CD4-positive, alpha-beta T cell (primary cell): ENCODE measurements around the gene TMEM107. TPM values are rescaled to one million over a fixed set of nuclear protein-coding genes. Genes with fewer than 3 reads are reported as not detected.

Experiments used
- ATAC-seq: fragments of 200-7000 bp; cut with Tn5 transposase; one replicate; pipeline ENCODE4 v1.10.0; 2022; ENCODE audit warnings: mild to moderate bottlenecking; ENCODE audit not compliant: poor library complexity
- CTCF ChIA-PET: fragments of 350-600 bp; sonication (Branson Sonifier 250); formaldehyde crosslinking; loops from one replicate; lab custom pipeline; 2021; ENCODE audit warnings: antibody characterized with exemption, inconsistent platforms; lab: Charles Lee
- POLR2A ChIA-PET: fragments of 350-600 bp; sonication (Branson Sonifier 250); formaldehyde crosslinking; loops from one replicate; lab custom pipeline; 2021; ENCODE audit warnings: antibody characterized with exemption, inconsistent platforms; lab: Charles Lee
- DNase-seq, 14 experiments: peaks; one replicate each; pipeline ENCODE4 v3.0.0-alpha.2; 2013 to 2020; ENCODE audit warnings: mixed read lengths in 2 of 14
- H3K27ac ChIP-seq, 2 donors: one replicate each; pipeline versions ENCODE4 v1.5.1 to v1.7.0; 2013; ENCODE audit warnings: low read length in 2 of 2, low read depth in 1 of 2, mild to moderate bottlenecking in 1 of 2
- H3K27me3 ChIP-seq, 2 experiments: 1 replicate in 1 of 2; 2 replicates in 1 of 2; pipeline versions ENCODE4 v1.6.1 to v1.7.0; 2013; ENCODE audit warnings: low read length in 2 of 2, control low read depth in 1 of 2, mild to moderate bottlenecking in 1 of 2, moderate library complexity in 1 of 2; ENCODE audit not compliant: insufficient read depth in 2 of 2, control insufficient read depth in 1 of 2
- H3K36me3 ChIP-seq: one replicate; pipeline ENCODE4 v1.6.1; 2013; ENCODE audit warnings: low read length, control low read depth; ENCODE audit not compliant: insufficient read depth
- H3K4me1 ChIP-seq: one replicate; pipeline ENCODE4 v1.6.1; 2013; ENCODE audit warnings: low read length, control low read depth; ENCODE audit not compliant: insufficient read depth
- H3K4me3 ChIP-seq: one replicate; pipeline ENCODE4 v1.5.1; 2013; ENCODE audit warnings: mild to moderate bottlenecking, low read length, moderate library complexity
- H3K9me3 ChIP-seq, 2 experiments: 1 replicate in 1 of 2; 2 replicates in 1 of 2; pipeline versions ENCODE4 v1.6.1 to v1.7.0; 2013; ENCODE audit warnings: low read length in 2 of 2, mild to moderate bottlenecking in 2 of 2, control low read depth in 1 of 2, moderate library complexity in 1 of 2; ENCODE audit not compliant: control insufficient read depth in 1 of 2, insufficient read depth in 1 of 2
- H3K27ac Mint-ChIP-seq: one replicate; pipeline ENCODE4 v1.8.0; 2020; ENCODE audit warnings: mixed read lengths
- H3K27me3 Mint-ChIP-seq: one replicate; pipeline ENCODE4 v1.8.0; 2021; ENCODE audit warnings: mixed read lengths
- H3K36me3 Mint-ChIP-seq: one replicate; pipeline ENCODE4 v1.8.0; 2021; ENCODE audit warnings: low read depth, mixed read lengths
- H3K4me1 Mint-ChIP-seq: one replicate; pipeline ENCODE4 v1.8.0; 2021; ENCODE audit warnings: low read depth, mixed read lengths
- H3K4me3 Mint-ChIP-seq: one replicate; pipeline ENCODE4 v1.8.0; 2020; ENCODE audit warnings: mild to moderate bottlenecking, mixed read lengths
- H3K9me3 Mint-ChIP-seq: one replicate; pipeline ENCODE4 v1.8.0; 2020; ENCODE audit warnings: mixed read lengths
- CTCF ChIP-seq: fragments of 200-600 bp; IDR thresholded peaks from one replicate; pipeline ENCODE4 v1.8.0; 2022; ENCODE audit warnings: antibody characterized with exemption, mild to moderate bottlenecking
- intact Hi-C, 2 experiments: fragments of 100-400 bp; cut with DNase I in 1 of 2; cut with micrococcal nuclease in 1 of 2; formaldehyde crosslinking; loops; one replicate each; pipeline versions ENCODE4 v1.15.1 to v1.9.0; 2023 to 2025; cut with DNase I, micrococcal nuclease
- total RNA-seq, 174 experiments: library from RNA in 2 of 174; stranded (reverse) in 2 of 174; gene quantifications; one replicate each; pipeline ENCODE4 v1.2.3 and lab custom pipeline; 2021 to 2026

TMEM107 gene
- total RNA-seq, 2 experiments from 2014 or later: 12.2 to 12.9 TPM

DNA sequence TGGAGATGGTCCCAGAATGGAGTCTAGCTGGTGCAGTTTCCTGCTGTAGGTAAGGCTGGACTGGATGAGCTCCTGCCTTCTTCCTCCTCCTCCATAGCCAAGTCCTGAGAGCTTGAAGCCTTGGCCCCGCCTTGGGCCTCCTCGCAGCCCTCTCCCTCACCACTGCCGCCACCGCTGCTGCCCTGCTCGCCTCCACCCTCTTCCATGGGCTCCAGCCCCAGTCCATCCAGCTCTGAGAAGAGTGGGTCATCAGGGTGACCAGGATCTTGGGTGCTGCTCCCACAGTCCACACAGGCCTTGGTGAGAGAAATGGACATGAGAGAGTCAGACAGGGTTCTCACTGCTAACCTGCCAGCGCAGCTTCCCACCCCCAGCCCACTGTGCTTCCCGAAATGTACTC is 35.1 kb downstream of the TMEM107 start:
- POLR2A ChIA-PET: interaction anchor here (0.9 to 5.6 kb wide), 9 partner anchors 9 to 106 kb away, joined by 3 to 105 read pairs (median 25); partner anchors contain the start of genes BORCS6 and CTC1
- no peaks in the 10 kb centered on the region for H3K9me3 ChIP-seq
- ATAC-seq (no peak), DNase-seq (peak in 1 of 14 experiments; percentile 20)
- H3K36me3 ChIP-seq: peaks cover 58% of the 10 kb centered on the region
- H3K27ac Mint-ChIP-seq: no peak overlapping the region
- peaks cover 59% of the 10 kb centered on the region for H3K36me3 Mint-ChIP-seq
- H3K9me3 Mint-ChIP-seq: no peaks in the 10 kb centered on the region
- peaks cover 3% of the 10 kb centered on the region for H3K27me3 Mint-ChIP-seq
- no peak overlapping the region for H3K27ac ChIP-seq
- H3K27me3 ChIP-seq: no peaks in the 10 kb centered on the region
- intact Hi-C loops: no loop called here
- TF ChIP-seq CTCF: no peak
- H3K4me3 ChIP-seq: no peak overlapping the region
- H3K4me1 Mint-ChIP-seq: peaks cover 5% of the 10 kb centered on the region
- peak overlapping the region; percentile 70 for H3K4me3 Mint-ChIP-seq
- H3K4me1 ChIP-seq: peaks cover 26% of the 10 kb centered on the region
- CTCF ChIA-PET: interaction anchor here (1.0 to 4.6 kb wide), 4 partner anchors 13 to 22 kb away, joined by 3 to 42 read pairs (median 5); partner anchors contain the start of gene ALOXE3

GRCh38 chr17:8140065-8141029 is 35.8 kb downstream of the TMEM107 start:
- Histone ChIP-seq H3K9me3 (no peaks in the 10 kb centered on the region), H3K36me3 (peaks cover 51% of the 10 kb centered on the region), H3K27ac (no peak overlapping the region), H3K4me3 (no peak overlapping the region), H3K27me3 (no peaks in the 10 kb centered on the region), H3K4me1 (peaks cover 26% of the 10 kb centered on the region)
- H3K27ac Mint-ChIP-seq: no peak overlapping the region
- ATAC-seq (no peak), DNase-seq (peak in 2 of 14 experiments; percentile 36 to 63)
- peaks cover 52% of the 10 kb centered on the region for H3K36me3 Mint-ChIP-seq
- intact Hi-C loops: no loop called here
- CTCF ChIA-PET: interaction anchor here (1.0 to 4.6 kb wide), 12 partner anchors 8 to 82 kb away, joined by 3 to 42 read pairs (median 8); partner anchors contain the start of gene ALOXE3
- no peak for TF ChIP-seq CTCF
- no peaks in the 10 kb centered on the region for H3K9me3 Mint-ChIP-seq
- peaks cover 5% of the 10 kb centered on the region for H3K4me1 Mint-ChIP-seq
- H3K4me3 Mint-ChIP-seq: peak overlapping the region; percentile 70
- POLR2A ChIA-PET: interaction anchor here (0.8 to 5.6 kb wide), 17 partner anchors 8 to 155 kb away, joined by 3 to 105 read pairs (median 20); partner anchors contain the start of genes ALOXE3, AURKB, CTC1 and HES7
- peaks cover 3% of the 10 kb centered on the region for H3K27me3 Mint-ChIP-seq

DNA sequence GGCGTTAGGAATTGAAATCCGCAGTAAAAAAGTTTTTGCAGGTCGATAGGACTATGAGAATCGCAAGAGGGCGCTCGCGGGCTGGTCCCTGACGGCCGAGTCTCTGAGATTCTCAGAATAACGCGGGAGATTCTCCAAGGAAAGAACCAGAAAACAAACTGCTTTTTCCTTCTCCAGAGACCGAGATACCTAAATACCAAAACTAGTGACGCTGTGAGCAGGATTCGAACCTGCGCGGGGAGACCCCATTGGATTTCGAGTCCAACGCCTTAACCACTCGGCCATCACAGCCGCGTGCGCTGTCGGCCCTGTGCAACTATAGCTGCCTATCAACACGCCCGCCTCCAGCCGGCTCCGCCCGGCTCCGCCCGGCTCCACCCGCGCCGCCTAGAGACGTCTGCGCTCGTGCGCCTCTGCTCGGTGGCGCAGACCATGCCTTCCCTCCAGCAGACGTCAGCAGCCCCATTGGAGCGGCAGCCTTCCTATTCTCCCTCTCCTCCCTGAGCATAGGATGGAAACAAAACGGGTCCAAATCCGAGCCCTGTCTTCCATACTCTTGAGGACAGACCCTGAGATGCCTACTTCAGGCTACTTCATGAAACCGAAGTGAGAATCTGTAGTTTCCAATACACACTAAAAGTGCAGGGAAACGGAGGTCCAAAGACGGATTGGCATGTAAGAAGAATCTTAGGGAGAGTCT is 37.4 kb downstream of the TMEM107 start:
- Histone ChIP-seq H3K36me3 (peaks cover 36% of the 10 kb centered on the region), H3K4me1 (peaks cover 26% of the 10 kb centered on the region), H3K9me3 (no peaks in the 10 kb centered on the region), H3K4me3 (peak overlapping the region; percentile 71), H3K27me3 (no peaks in the 10 kb centered on the region), H3K27ac (peak overlapping the region; percentile 71 to 91)
- DNase-seq (peak; percentile 91 to 97 (median 95)), ATAC-seq (peak; percentile 86)
- CTCF ChIA-PET: interaction anchor here (0.9 to 4.6 kb wide), 26 partner anchors 9 to 162 kb away, joined by 3 to 42 read pairs (median 6); partner anchors contain the start of genes ALOXE3, BORCS6, CTC1 and HES7
- Mint-ChIP-seq H3K4me1 (peaks cover 2% of the 10 kb centered on the region), H3K27me3 (peaks cover 2% of the 10 kb centered on the region), H3K27ac (no peak overlapping the region), H3K4me3 (no peak overlapping the region), H3K36me3 (peaks cover 37% of the 10 kb centered on the region), H3K9me3 (no peaks in the 10 kb centered on the region)
- POLR2A ChIA-PET: interaction anchor here (1.0 to 5.6 kb wide), 22 partner anchors 9 to 162 kb away, joined by 3 to 105 read pairs (median 12); partner anchors contain the start of genes ALOXE3, AURKB, BORCS6 and CTC1
- TF ChIP-seq CTCF: peak; percentile 75
- intact Hi-C loops: loop anchor here (1.0 to 5.0 kb wide), 11 partner anchors 13 to 161 kb away; partner anchors contain the start of gene HES7 (in 1 of the 2)
